Measurements from ENCODE around the gene PXDC1. TPM values are rescaled to one million over a fixed set of nuclear protein-coding genes. Genes with fewer than 3 reads are reported as not detected.

The PXDC1 gene
- total and polyA plus RNA-seq, 10 donors, result 17.7 to 51.5 (median 32.0) TPM

GRCh38 chr6:3748208-3749066, 3.1 kb downstream of the PXDC1 start:
- no peak for TF ChIP-seq POLR2AphosphoS5 (IDR thresholded peaks at IDR 0.05)
- no peak for TF ChIP-seq POLR2A (IDR thresholded peaks at IDR 0.05)
- TF ChIP-seq CTCF (IDR thresholded peaks at IDR 0.05 in 8 of 11, conservative IDR thresholded peaks at IDR 0.05 in 3 of 11), result peak in 8 of 11 experiments; percentile 26 to 57 (median 42)
- intact Hi-C loops (cut with DNase I; ENCODE audit: low total_unique reads), result loop anchor here (10.0 kb wide), 2 partner anchors 136 to 406 kb away; no protein-coding TSS in a partner anchor
- 56 to 75% (median 71%) methylated on average over 12 of the region's 12 CpGs for WGBS, 5 donors
- Histone ChIP-seq H3K4me3 (peak overlapping the region in 1 of 8 donors; percentile 76), H3K27ac (peak overlapping the region in 3 of 8 donors; percentile 12 to 92 (median 85)), H3K27me3 (replicated peaks in 1 of 7) (peaks cover 0 to 38% (median 17%) of the 10 kb centered on the region in 7 donors), H3K36me3 (no peaks in the 10 kb centered on the region), H3K4me1 (peaks cover 21 to 100% (median 85%) of the 10 kb centered on the region in 6 donors), H3K9me3 (no peaks in the 10 kb centered on the region)
- no peak for DNase-seq

- WGBS, 5 donors, result 80 to 88% (median 83%) methylated on average over 12 of the region's 12 CpGs
- TF ChIP-seq CTCF (IDR thresholded peaks at IDR 0.05 in 8 of 11, conservative IDR thresholded peaks at IDR 0.05 in 3 of 11) (no peak), POLR2AphosphoS5 (IDR thresholded peaks at IDR 0.05) (no peak), POLR2A (IDR thresholded peaks at IDR 0.05) (no peak)
- no peak overlapping the region for H3K4me3 ChIP-seq
- DNase-seq, result no peak
- no peaks in the 10 kb centered on the region for H3K9me3 ChIP-seq
- H3K36me3 ChIP-seq, result no peaks in the 10 kb centered on the region
- intact Hi-C loops (cut with DNase I; ENCODE audit: low total_unique reads), result loop anchor here (10.0 kb wide), 2 partner anchors 138 to 408 kb away; no protein-coding TSS in a partner anchor
- peaks cover 0 to 26% (median 16%) of the 10 kb centered on the region in 7 donors for H3K27me3 ChIP-seq (replicated peaks in 1 of 7)
- peaks cover 20 to 100% (median 85%) of the 10 kb centered on the region in 6 donors for H3K4me1 ChIP-seq
- peak overlapping the region in 4 of 8 donors; percentile 57 to 79 (median 64) for H3K27ac ChIP-seq
These were observed 4.3 kb downstream of the PXDC1 start for GRCh38 chr6:3747100-3747737.

- Histone ChIP-seq H3K4me3 (peak overlapping the region in 1 of 8 donors; percentile 17), H3K9me3 (no peaks in the 10 kb centered on the region), H3K27ac (peak overlapping the region in 5 of 8 donors; percentile 6 to 79 (median 62)), H3K27me3 (replicated peaks in 1 of 7) (peaks cover 0 to 21% (median 11%) of the 10 kb centered on the region in 7 donors), H3K36me3 (no peaks in the 10 kb centered on the region), H3K4me1 (peaks cover 18 to 100% (median 86%) of the 10 kb centered on the region in 6 donors)
- WGBS, 5 donors, result 88 to 93% (median 88%) methylated on average over 7 to 8 of the region's 8 CpGs
- TF ChIP-seq CTCF (IDR thresholded peaks at IDR 0.05 in 8 of 11, conservative IDR thresholded peaks at IDR 0.05 in 3 of 11) (no peak), POLR2AphosphoS5 (IDR thresholded peaks at IDR 0.05) (no peak), POLR2A (IDR thresholded peaks at IDR 0.05) (no peak)
- intact Hi-C loops (cut with DNase I; ENCODE audit: low total_unique reads), result loop anchor here (10.0 kb wide), 2 partner anchors 138 to 408 kb away; no protein-coding TSS in a partner anchor
- DNase-seq, result no peak
These were observed 4.8 kb downstream of the PXDC1 start for GRCh38 chr6:3746696-3747095.
